ENCODE results near the gene TBCB. TPM values are rescaled to one million over a fixed set of nuclear protein-coding genes. Genes with fewer than 3 reads are reported as not detected.

Gene TBCB
- total and polyA plus RNA-seq, 9 of the 15 experiments (the other 6 are each of a cell fraction or from before 2014, with no cell fraction given), result 3.5 to 115 (median 58.9) TPM

- FAIRE-seq (no peak), DNase-seq (ENCODE audit: extremely low read depth in 1 of 4, low spot score in 3 of 4) (no peak), ATAC-seq (no peak)
- Histone ChIP-seq H2AFZ (ENCODE audit: low read depth, low read length) (no peak overlapping the region), H3K4me1 (replicated peaks in 1 of 2; ENCODE audit: control insufficient read depth in 2 of 2, insufficient read depth in 2 of 2, low read length in 2 of 2) (no peaks in the 10 kb centered on the region), H3K27ac (ENCODE audit: extremely low read depth, low read depth, low read length) (no peak overlapping the region), H3K36me3 (ENCODE audit: control insufficient read depth, insufficient read depth, low read length) (peaks cover 88% of the 10 kb centered on the region), H3K9me1 (ENCODE audit: control insufficient read depth, insufficient read depth, low read length) (no peaks in the 10 kb centered on the region), H3K9ac (ENCODE audit: insufficient read depth in 1 of 2, low read depth in 2 of 2, low read length in 2 of 2) (no peak overlapping the region), H3K27me3 (ENCODE audit: control insufficient read depth in 2 of 2, insufficient read depth in 2 of 2, low read length in 2 of 2) (no peaks in the 10 kb centered on the region), H3K4me2 (ENCODE audit: insufficient read depth, low read length) (no peak overlapping the region), H3K79me2 (ENCODE audit: control insufficient read depth, insufficient read depth, low read length) (no peaks in the 10 kb centered on the region), H3K4me3 (no peak overlapping the region), H3K9me3 (replicated peaks; ENCODE audit: control insufficient read depth, insufficient read depth, low read depth, low read length) (no peaks in the 10 kb centered on the region), H4K20me1 (replicated peaks; ENCODE audit: control insufficient read depth, insufficient read depth, low read length) (no peaks in the 10 kb centered on the region; the same call in 1 of the 2 replicates)
- ChIA-PET POLR2A (interaction anchor here (0.7 to 1.3 kb wide), 2 partner anchors 17 to 24 kb away, joined by 3 read pairs; no protein-coding TSS in a partner anchor), CTCF (ENCODE audit: low intra/inter-chr PET ratio) (no interaction called here)
- TF ChIP-seq RBFOX2 (IDR thresholded peaks at IDR 0.05; ENCODE audit: low read depth, low read length) (0 out of 2 replicates have a peak, but pooled peaks have one; percentile 17), POLR2G (IDR thresholded peaks at IDR 0.05; ENCODE audit: low read depth, low read length) (peak; percentile 28; the same call in 1 of the 2 replicates), NRF1 (conservative IDR thresholded peaks at IDR 0.05 in 1 of 2, IDR thresholded peaks at IDR 0.05 in 1 of 2) (no peak)
- intact Hi-C loops (cut with micrococcal nuclease), result no loop called here
- in situ Hi-C loops (cut with MboI), result no loop called here
- WGBS (ENCODE audit: insufficient coverage, low coverage, missing lambda C conversion rate), result 88% methylated on average over 12 of the region's 12 CpGs
- no TSS peak for BruUV-seq (replicated peaks)
Measured at GRCh38 chr19:36084231-36085009, 30.8 kb upstream of the TBCB start.

- in situ Hi-C loops (cut with MboI), result no loop called here
- no peak overlapping the region for H3K4me2 ChIP-seq (ENCODE audit: insufficient read depth, low read length)
- DNase-seq (ENCODE audit: extremely low read depth in 1 of 4, low spot score in 3 of 4) (no peak), FAIRE-seq (no peak), ATAC-seq (no peak)
- no peak overlapping the region for H3K27ac ChIP-seq (ENCODE audit: extremely low read depth, low read depth, low read length)
- peaks cover 2% of the 10 kb centered on the region for H3K9me1 ChIP-seq (ENCODE audit: control insufficient read depth, insufficient read depth, low read length)
- no peaks in the 10 kb centered on the region for H3K9me3 ChIP-seq (replicated peaks; ENCODE audit: control insufficient read depth, insufficient read depth, low read depth, low read length)
- H3K4me1 ChIP-seq (replicated peaks in 1 of 2; ENCODE audit: control insufficient read depth in 2 of 2, insufficient read depth in 2 of 2, low read length in 2 of 2), result no peaks in the 10 kb centered on the region
- H2AFZ ChIP-seq (ENCODE audit: low read depth, low read length), result no peak overlapping the region
- no peak overlapping the region for H3K4me3 ChIP-seq
- ChIA-PET POLR2A (interaction anchor here (0.9 kb wide), 1 partner anchor 15 kb away, joined by 3 read pairs; no protein-coding TSS in a partner anchor), CTCF (ENCODE audit: low intra/inter-chr PET ratio) (no interaction called here)
- H3K27me3 ChIP-seq (ENCODE audit: control insufficient read depth in 2 of 2, insufficient read depth in 2 of 2, low read length in 2 of 2), result no peaks in the 10 kb centered on the region
- H3K79me2 ChIP-seq (ENCODE audit: control insufficient read depth, insufficient read depth, low read length), result no peaks in the 10 kb centered on the region
- H3K36me3 ChIP-seq (ENCODE audit: control insufficient read depth, insufficient read depth, low read length), result peaks cover 94% of the 10 kb centered on the region
- WGBS (ENCODE audit: insufficient coverage, low coverage, missing lambda C conversion rate), result 100% methylated on average over 9 of the region's 9 CpGs
- intact Hi-C loops (cut with micrococcal nuclease), result no loop called here
- peak overlapping the region in 1 of 2 experiments; percentile 6; a peak in 1 of 4 replicates for H3K9ac ChIP-seq (ENCODE audit: insufficient read depth in 1 of 2, low read depth in 2 of 2, low read length in 2 of 2)
- BruUV-seq (replicated peaks), result no TSS peak
- H4K20me1 ChIP-seq (replicated peaks; ENCODE audit: control insufficient read depth, insufficient read depth, low read length), result no peaks in the 10 kb centered on the region; the same call in 1 of the 2 replicates
- TF ChIP-seq PHF8 (IDR thresholded peaks at IDR 0.05; ENCODE audit: borderline replicate concordance, low read length) (no peak), MAFK (IDR thresholded peaks at IDR 0.05; ENCODE audit: low read length) (no peak), ZBTB5 (IDR thresholded peaks at IDR 0.05) (no peak), ZBTB9 (CRISPR knock-in tag; IDR thresholded peaks at IDR 0.05) (no peak), SMARCB1 (IDR thresholded peaks at IDR 0.05; ENCODE audit: insufficient read length, low read depth) (no peak), SMAD2 (IDR thresholded peaks at IDR 0.05; ENCODE audit: low read depth, low read length) (no peak), BACH1 (tag; IDR thresholded peaks at IDR 0.05) (no peak), E2F5 (CRISPR knock-in tag; IDR thresholded peaks at IDR 0.05) (no peak)
Measured at GRCh38 chr19:36086326-36086725, 28.9 kb upstream of the TBCB start.

Measured in K562 (cell line).